Uterus (tissue), 4 donors: Measurements from ENCODE around the gene THRB. TPM values are rescaled to one million over a fixed set of nuclear protein-coding genes. Genes with fewer than 3 reads are reported as not detected.

Source experiments
- DNase-seq, 2 donors: peaks; one replicate each; pipeline ENCODE4 v3.0.0-alpha.2; 2019 to 2020
- H3K27ac ChIP-seq, 2 donors: fragments of 200-600 bp; sonication (generic); 1 replicate in 1 of 2; 2 replicates in 1 of 2; pipeline ENCODE4 v1.5.1; 2016 to 2018
- H3K27me3 ChIP-seq, 2 donors: fragments of 200-600 bp; sonication (generic); one replicate each; pipeline ENCODE4 v1.5.1; 2018 to 2019; ENCODE audit warnings: control low read depth in 1 of 2
- H3K36me3 ChIP-seq, 2 donors: fragments of 200-600 bp; sonication (generic); one replicate each; pipeline ENCODE4 v1.5.1; 2019; ENCODE audit warnings: control low read depth in 1 of 2
- H3K4me1 ChIP-seq, 2 donors: fragments of 200-600 bp; sonication (generic); one replicate each; pipeline ENCODE4 v1.5.1; 2018 to 2019; ENCODE audit warnings: control low read depth in 1 of 2
- H3K4me3 ChIP-seq, 2 donors: fragments of 200-600 bp; sonication (generic); 1 replicate in 1 of 2; 2 replicates in 1 of 2; pipeline ENCODE4 v1.5.1; 2018 to 2019; ENCODE audit warnings: mild to moderate bottlenecking in 1 of 2
- H3K9me3 ChIP-seq, 2 donors: fragments of 200-600 bp; sonication (generic); one replicate each; pipeline ENCODE4 v1.5.1; 2019; ENCODE audit warnings: control low read depth in 1 of 2
- CTCF ChIP-seq, 4 experiments: fragments of 200-600 bp in 2 of 4; fragments of 450-650 bp in 2 of 4; sonication (generic) in 2 of 4; IDR thresholded peaks; one replicate each; pipeline ENCODE4 v1.5.1; 2016 to 2019; ENCODE audit warnings: antibody characterized with exemption in 4 of 4, mild to moderate bottlenecking in 2 of 4, moderate library complexity in 1 of 4
- POLR2A ChIP-seq, 2 donors: fragments of 450-650 bp; IDR thresholded peaks; one replicate each; pipeline ENCODE4 v1.6.1; 2016; ENCODE audit warnings: antibody characterized with exemption in 2 of 2, mild to moderate bottlenecking in 1 of 2, moderate library complexity in 1 of 2
- intact Hi-C: fragments of 100-400 bp; cut with DNase I; formaldehyde crosslinking; loops from one replicate; pipeline ENCODE4 v1.15.1; 2023; ENCODE audit warnings: low total_unique reads
- total RNA-seq, 4 donors: library from RNA; depleted of rRNA in 3 of 4; stranded (reverse); fragments of >200 nt in 3 of 4; gene quantifications; one replicate each; pipeline versions ENCODE4 v1.1.0 to v1.2.4, GENCODE V29; 2014 to 2023
- donor health status: DM: yes; HTN: yes; CAD: no.

THRB gene
- total RNA-seq, 4 donors from 2014 or later, result 4.6 to 38.2 (median 17.3) TPM

- Histone ChIP-seq H3K27me3 (no peaks in the 10 kb centered on the region), H3K4me3 (no peak overlapping the region), H3K27ac (peak overlapping the region; percentile 55 to 57), H3K9me3 (no peaks in the 10 kb centered on the region), H3K36me3 (no peaks in the 10 kb centered on the region), H3K4me1 (peaks cover 0 to 5% of the 10 kb centered on the region in 2 donors)
- intact Hi-C loops, result no loop called here
- no peak for TF ChIP-seq CTCF (IDR thresholded peaks at IDR 0.05)
- TF ChIP-seq POLR2A (IDR thresholded peaks at IDR 0.05), result no peak
- peak; percentile 19 to 29 for DNase-seq
Observed at GRCh38 chr3:24287755-24288450, 206.7 kb downstream of the THRB start.

DNA sequence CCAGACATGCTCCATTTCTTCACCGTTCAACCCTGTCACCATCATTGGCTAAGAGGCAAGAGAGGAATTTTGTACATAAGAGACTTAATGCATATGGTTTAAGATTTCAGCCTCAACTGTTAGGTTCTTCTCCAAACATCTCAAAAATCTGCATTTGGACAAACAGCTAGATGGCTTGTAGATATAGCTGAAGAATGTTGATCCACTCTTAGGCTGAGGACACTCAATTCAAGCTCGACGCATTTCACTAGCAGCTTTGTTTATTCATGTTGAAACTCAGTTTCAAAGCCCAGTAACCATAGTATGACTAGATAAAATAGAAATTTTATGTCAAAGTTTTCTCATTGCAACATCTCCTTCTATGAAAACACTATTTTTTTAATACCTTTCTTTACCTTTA is 208.2 kb downstream of the THRB start:
- Histone ChIP-seq H3K27me3 (no peaks in the 10 kb centered on the region), H3K9me3 (no peaks in the 10 kb centered on the region), H3K27ac (no peak overlapping the region), H3K36me3 (no peaks in the 10 kb centered on the region), H3K4me3 (no peak overlapping the region), H3K4me1 (peaks cover 0 to 5% of the 10 kb centered on the region in 2 donors)
- TF ChIP-seq CTCF (IDR thresholded peaks at IDR 0.05), result no peak
- TF ChIP-seq POLR2A (IDR thresholded peaks at IDR 0.05), result no peak
- intact Hi-C loops, result no loop called here
- no peak for DNase-seq

DNA sequence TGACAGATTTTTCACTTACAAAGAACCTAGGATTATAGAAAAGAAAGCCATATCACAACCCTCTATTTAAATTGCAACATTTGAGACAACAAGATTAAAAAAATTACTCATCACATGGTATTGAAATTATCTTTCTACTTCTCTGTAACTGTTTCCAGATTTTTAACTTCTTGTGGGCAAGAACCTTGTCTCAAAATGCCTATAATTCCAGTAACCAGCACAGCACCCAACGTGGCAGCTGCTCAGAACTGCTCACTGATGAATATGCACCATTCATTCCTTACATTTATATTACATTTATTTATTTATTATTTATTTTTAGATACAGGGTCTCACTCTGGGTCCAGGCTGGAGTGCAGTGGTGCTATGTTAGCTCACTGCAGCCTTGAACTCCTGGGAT is 216.1 kb downstream of the THRB start:
- TF ChIP-seq CTCF (IDR thresholded peaks at IDR 0.05) (no peak), POLR2A (IDR thresholded peaks at IDR 0.05) (no peak)
- no peak for DNase-seq
- H3K4me3 ChIP-seq, result no peak overlapping the region
- H3K4me1 ChIP-seq, result no peaks in the 10 kb centered on the region
- no peaks in the 10 kb centered on the region for H3K27me3 ChIP-seq
- intact Hi-C loops, result no loop called here
- H3K36me3 ChIP-seq, result no peaks in the 10 kb centered on the region
- H3K9me3 ChIP-seq, result no peaks in the 10 kb centered on the region
- no peak overlapping the region for H3K27ac ChIP-seq

DNA sequence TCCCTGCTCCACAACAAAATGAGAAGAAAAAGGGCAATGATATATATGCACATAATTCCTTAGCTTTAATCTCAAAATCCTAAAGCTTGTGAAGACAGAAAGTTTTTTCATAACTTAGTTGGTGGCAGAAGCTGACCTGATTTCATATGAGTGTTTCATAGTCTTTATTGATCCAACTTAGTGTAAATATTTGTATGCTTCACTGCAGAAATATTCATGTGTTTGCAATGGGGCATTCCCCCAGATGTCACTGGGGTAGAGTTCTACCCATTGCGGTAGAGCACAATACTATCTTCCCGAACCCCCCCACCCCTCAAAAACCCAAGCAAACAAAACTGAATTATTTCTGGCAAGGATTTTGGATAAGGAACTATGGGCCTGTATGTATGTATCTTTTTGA is 221.2 kb downstream of the THRB start:
- intact Hi-C loops, result no loop called here
- Histone ChIP-seq H3K4me3 (no peak overlapping the region), H3K27me3 (no peaks in the 10 kb centered on the region), H3K4me1 (no peaks in the 10 kb centered on the region), H3K9me3 (no peaks in the 10 kb centered on the region), H3K27ac (no peak overlapping the region), H3K36me3 (no peaks in the 10 kb centered on the region)
- TF ChIP-seq CTCF (IDR thresholded peaks at IDR 0.05) (no peak), POLR2A (IDR thresholded peaks at IDR 0.05) (no peak)
- no peak for DNase-seq

DNA sequence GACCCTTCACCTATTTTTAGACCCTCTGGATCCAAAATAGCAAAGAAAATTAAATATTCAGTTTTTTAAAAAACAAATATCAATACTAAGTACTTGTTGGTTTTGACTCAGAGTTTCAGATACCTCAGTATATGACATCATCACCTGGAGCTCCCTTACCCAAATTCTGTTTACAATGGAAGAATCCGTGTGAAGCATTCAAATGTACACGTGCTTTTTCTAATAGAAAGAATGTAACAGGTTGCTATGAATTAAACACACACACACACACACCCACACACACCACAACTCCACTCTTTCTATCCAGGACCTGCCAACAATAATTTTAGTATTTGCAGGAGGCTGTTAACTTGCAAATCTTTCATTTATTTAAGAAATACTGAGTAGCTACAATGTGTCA is 221.8 kb downstream of the THRB start:
- DNase-seq, result no peak
- Histone ChIP-seq H3K4me3 (no peak overlapping the region), H3K4me1 (no peaks in the 10 kb centered on the region), H3K36me3 (no peaks in the 10 kb centered on the region), H3K27me3 (no peaks in the 10 kb centered on the region), H3K27ac (peak overlapping the region in 1 of 2 donors; percentile 34), H3K9me3 (no peaks in the 10 kb centered on the region)
- TF ChIP-seq POLR2A (IDR thresholded peaks at IDR 0.05) (no peak), CTCF (IDR thresholded peaks at IDR 0.05) (no peak)
- intact Hi-C loops, result no loop called here
